HepG2 (cell line): ENCODE data around the gene CCSER1. TPM values are rescaled to one million over a fixed set of nuclear protein-coding genes. Genes with fewer than 3 reads are reported as not detected.

Experiments
- ATAC-seq: fragments of 200-7000 bp; cut with Tn5 transposase; 3 replicates; pipeline ENCODE4 v1.9.1; 2020; ENCODE audit warnings: mild to moderate bottlenecking, moderate library complexity
- BruUV-seq: library from RNA; stranded (reverse); fragments of 400-500 nt; replicated peaks from 2 replicates; lab custom pipeline; 2021; lab: Mats Ljungman, UMichigan
- CTCF ChIA-PET: fragments of 300-600 bp; formaldehyde crosslinking; extraction: SDS; loops from one replicate; lab custom pipeline; 2021; ENCODE audit warnings: low total read pairs, inconsistent platforms, low intra/inter-chr PET ratio; lab: Yijun Ruan, JAX
- POLR2A ChIA-PET: fragments of 350-600 bp; sonication (Branson Sonifier 250); formaldehyde crosslinking; loops from one replicate; lab custom pipeline; 2020; ENCODE audit warnings: antibody characterized with exemption, inconsistent platforms; lab: Yijun Ruan, JAX
- DNase-seq: peaks from one replicate; pipeline ENCODE4 v3.0.0-alpha.2; 2015; ENCODE audit warnings: low spot score
- FAIRE-seq: peaks from 3 replicates; lab custom pipeline; 2011; peaks lifted over from hg19 to GRCh38; lab: Jason Lieb, UNC
- H2AFZ ChIP-seq: one replicate; pipeline ENCODE4 v1.6.1; 2011; ENCODE audit warnings: low read length, inconsistent platforms
- H3K27ac ChIP-seq: fragments of 300-600 bp; 3 replicates; pipeline ENCODE4 v1.8.0; 2011; ENCODE audit warnings: mixed run types, mild to moderate bottlenecking, mixed read lengths, low read length, inconsistent platforms; ENCODE audit not compliant: insufficient read depth; ENCODE audit errors: extremely low read length
- H3K27me3 ChIP-seq, 2 experiments: fragments of 200-600 bp in 1 of 2; 2 replicates in 1 of 2; 3 replicates in 1 of 2; pipeline versions ENCODE4 v1.6.0 to v1.8.0; 2011; ENCODE audit warnings: low read length in 2 of 2, mild to moderate bottlenecking in 2 of 2, moderate library complexity in 2 of 2, inconsistent platforms in 1 of 2; ENCODE audit not compliant: insufficient read depth in 2 of 2, control insufficient read depth in 1 of 2
- H3K36me3 ChIP-seq, 2 experiments: fragments of 200-600 bp in 1 of 2; replicated peaks in 1 of 2; 2 replicates in 1 of 2; 3 replicates in 1 of 2; pipeline versions ENCODE4 v1.5.1 to v1.8.0; 2011; ENCODE audit warnings: low read length in 2 of 2, inconsistent platforms in 1 of 2; ENCODE audit not compliant: insufficient read depth in 2 of 2, control insufficient read depth in 1 of 2
- H3K4me1 ChIP-seq: 2 replicates; pipeline ENCODE4 v1.5.1; 2012; ENCODE audit warnings: low read length, inconsistent platforms; ENCODE audit not compliant: insufficient read depth
- H3K4me2 ChIP-seq: 2 replicates; pipeline ENCODE4 v1.6.0; 2011; ENCODE audit warnings: low read depth, low read length, inconsistent platforms
- H3K4me3 ChIP-seq, 3 experiments: fragments of 200-600 bp in 1 of 3; sonication (generic), shearing (Covaris generic) in 1 of 3; replicated peaks in 1 of 3; 2 replicates each; pipeline ENCODE4 v1.5.1; 2011 to 2016; ENCODE audit warnings: low read length in 3 of 3, inconsistent platforms in 2 of 3, low read depth in 2 of 3, mild to moderate bottlenecking in 2 of 3, control low read depth in 1 of 3, mixed read lengths in 1 of 3; ENCODE audit not compliant: insufficient read depth in 1 of 3
- H3K79me2 ChIP-seq: one replicate; pipeline ENCODE4 v1.6.1; 2011; ENCODE audit warnings: low read length, inconsistent platforms; ENCODE audit not compliant: insufficient read depth
- H3K9ac ChIP-seq: 2 replicates; pipeline ENCODE4 v1.6.0; 2011; ENCODE audit warnings: mild to moderate bottlenecking, low read depth, low read length, inconsistent platforms; ENCODE audit not compliant: insufficient read depth
- H3K9me3 ChIP-seq: 2 replicates; pipeline ENCODE4 v1.5.1; 2012; ENCODE audit warnings: mild to moderate bottlenecking, low read length
- H4K20me1 ChIP-seq: 2 replicates; pipeline ENCODE4 v1.6.0; 2011; ENCODE audit warnings: inconsistent platforms, mild to moderate bottlenecking, low read length, moderate library complexity; ENCODE audit not compliant: insufficient read depth
- CEBPG ChIP-seq: IDR thresholded peaks from 2 replicates; pipeline ENCODE4 v1.6.1; 2016
- DNMT1 ChIP-seq: sonication (generic); formaldehyde crosslinking; IDR thresholded peaks from 2 replicates; pipeline ENCODE4 v1.5.1; 2020; ENCODE audit warnings: mild to moderate bottlenecking, missing genetic modification reagents
- HCFC1 ChIP-seq: fragments of 150-350 bp; IDR thresholded peaks from 2 replicates; pipeline ENCODE4 v1.6.1; 2014; ENCODE audit warnings: low read depth, low read length
- HMG20B ChIP-seq: conservative IDR thresholded peaks from 2 replicates; pipeline ENCODE4 v1.6.1; 2016; ENCODE audit warnings: missing genetic modification reagents, missing compliant biosample characterization
- PITX1 ChIP-seq: sonication (generic); formaldehyde crosslinking; IDR thresholded peaks from 2 replicates; pipeline ENCODE4 v1.5.1; 2020; ENCODE audit warnings: mild to moderate bottlenecking, missing genetic modification reagents
- ZFYVE20 ChIP-seq: sonication (generic); formaldehyde crosslinking; IDR thresholded peaks from 2 replicates; pipeline ENCODE4 v1.8.0; 2023; ENCODE audit warnings: low read depth, mild to moderate bottlenecking, moderate library complexity, missing genetic modification reagents, borderline replicate concordance
- ZKSCAN5 ChIP-seq: sonication (generic); formaldehyde crosslinking; IDR thresholded peaks from 2 replicates; pipeline ENCODE4 v1.5.1; 2020; ENCODE audit warnings: mild to moderate bottlenecking, missing genetic modification reagents
- ZNF225 ChIP-seq: sonication (generic); formaldehyde crosslinking; IDR thresholded peaks from 2 replicates; pipeline ENCODE4 v1.4.0; 2020; ENCODE audit warnings: mild to moderate bottlenecking, missing genetic modification reagents
- ZNF282 ChIP-seq: fragments of 450-650 bp; IDR thresholded peaks from 2 replicates; pipeline ENCODE4 v1.6.1; 2018; ENCODE audit not compliant: partially characterized antibody
- ZNF550 ChIP-seq: sonication (generic); formaldehyde crosslinking; IDR thresholded peaks from 2 replicates; pipeline ENCODE4 v1.4.0; 2020; ENCODE audit warnings: mild to moderate bottlenecking, missing genetic modification reagents, borderline replicate concordance
- WGBS: methylation state at CpG from one replicate; pipeline ENCODE4 v1.1.6; 2017; ENCODE audit warnings: low lambda C conversion rate; 5-methylcytosine and 5-hydroxymethylcytosine counted together
- in situ Hi-C: cut with HindIII; loops from 2 replicates; pipeline ENCODE4 v1.10.0; 2017; ENCODE audit warnings: low pct_unique_long_range_greater_than_20kb; ENCODE audit not compliant: extremely low pct_ligation_motif_present
- intact Hi-C: fragments of 100-400 bp; cut with micrococcal nuclease; formaldehyde crosslinking; loops from one replicate; pipeline ENCODE4 v1.10.0; 2022; ENCODE audit not compliant: unreplicated experiment
- polyA plus RNA-seq, 8 experiments: library from polyadenylated mRNA; depleted of rRNA in 3 of 8; stranded (reverse) in 7 of 8; unstranded in 1 of 8; fragments of >200 nt; fragmentation: Illumina TruSeq in 4 of 8; extraction: Trizol in 4 of 8; gene quantifications; 2 replicates each; pipeline versions ENCODE4 v1.2.1 to v1.2.3, GENCODE V29; 2011 to 2016; ENCODE audit warnings: low read depth in 4 of 8, missing spikeins in 1 of 8, mixed read lengths in 1 of 8; ENCODE audit not compliant: insufficient read depth in 1 of 8
- total RNA-seq, 5 experiments: library from RNA; depleted of rRNA; stranded (reverse); fragments of >200 nt; fragmentation: Illumina TruSeq; extraction: Trizol; gene quantifications; 2 replicates each; pipeline ENCODE4 v1.2.3, GENCODE V29; 2016; ENCODE audit warnings: low read depth in 1 of 5
- TF ChIP-seq, protein P1 (sequence below): sonication (generic); formaldehyde crosslinking; IDR thresholded peaks from 2 replicates; pipeline ENCODE4 v1.8.1; 2023; ENCODE audit warnings: mild to moderate bottlenecking, inconsistent platforms, moderate library complexity, missing genetic modification reagents, borderline replicate concordance
- TF ChIP-seq, protein P2 (sequence below): sonication (generic); formaldehyde crosslinking; IDR thresholded peaks from 2 replicates; pipeline ENCODE4 v1.9.0; 2021; ENCODE audit warnings: missing genetic modification reagents, borderline replicate concordance

Gene CCSER1
- total and polyA plus RNA-seq, 2 of the 13 experiments (the other 11 are each of a cell fraction or from before 2014, with no cell fraction given), result not detected

DNA sequence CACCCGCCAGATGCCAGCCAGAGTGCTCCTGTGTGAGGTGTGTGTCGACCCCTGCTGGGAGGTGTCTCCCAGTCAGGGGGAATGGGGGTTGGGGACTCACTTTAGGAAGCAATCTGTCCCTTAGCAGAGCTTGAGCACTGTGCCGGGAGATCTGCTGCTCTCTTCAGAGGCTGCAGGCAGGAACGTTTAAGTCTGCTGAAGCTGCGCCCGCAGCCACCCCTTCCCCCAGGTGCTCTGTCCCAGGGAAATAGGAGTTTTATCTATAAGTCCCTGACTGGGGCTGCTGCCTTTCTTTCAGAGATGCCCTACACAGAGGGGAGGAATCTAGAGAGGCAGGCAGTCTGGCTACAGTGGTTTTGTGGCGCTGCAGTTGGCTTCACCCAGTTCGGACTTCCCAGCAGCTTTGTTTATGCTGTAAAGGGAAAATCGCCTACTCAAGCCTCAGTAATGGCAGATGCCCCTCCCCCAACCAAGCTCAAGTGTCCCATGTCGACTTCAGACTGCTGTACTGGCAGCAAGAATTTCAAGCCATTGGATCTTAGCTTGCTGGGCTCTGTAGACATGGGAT is 80.8 kb downstream of the CCSER1 start:
- no peaks in the 10 kb centered on the region for H3K79me2 ChIP-seq
- H3K9ac ChIP-seq, result no peak overlapping the region
- H3K4me1 ChIP-seq, result no peaks in the 10 kb centered on the region
- H3K27me3 ChIP-seq, result no peaks in the 10 kb centered on the region
- intact Hi-C loops, result no loop called here
- H3K36me3 ChIP-seq, result no peaks in the 10 kb centered on the region
- H2AFZ ChIP-seq, result no peak overlapping the region
- POLR2A ChIA-PET, result no interaction called here
- FAIRE-seq (no peak), ATAC-seq (no peak), DNase-seq (no peak)
- BruUV-seq, result no TSS peak
- WGBS, result 0% methylated on average over 1 of the region's 10 CpGs
- H3K27ac ChIP-seq, result no peak overlapping the region
- CTCF ChIA-PET, result no interaction called here
- H4K20me1 ChIP-seq, result no peaks in the 10 kb centered on the region
- H3K4me2 ChIP-seq, result no peak overlapping the region
- H3K4me3 ChIP-seq, result no peak overlapping the region
- TF ChIP-seq HMG20B (CRISPR knock-in tag), result no peak
- no peak for TF ChIP-seq ZKSCAN5
- TF ChIP-seq CEBPG, result no peak
- TF ChIP-seq ZFYVE20, result no peak
- no peak for TF ChIP-seq HCFC1
- no peak for TF ChIP-seq ZNF282
- no peak for TF ChIP-seq ZNF225 (CRISPR knock-in tag)
- TF ChIP-seq, protein P1, sequence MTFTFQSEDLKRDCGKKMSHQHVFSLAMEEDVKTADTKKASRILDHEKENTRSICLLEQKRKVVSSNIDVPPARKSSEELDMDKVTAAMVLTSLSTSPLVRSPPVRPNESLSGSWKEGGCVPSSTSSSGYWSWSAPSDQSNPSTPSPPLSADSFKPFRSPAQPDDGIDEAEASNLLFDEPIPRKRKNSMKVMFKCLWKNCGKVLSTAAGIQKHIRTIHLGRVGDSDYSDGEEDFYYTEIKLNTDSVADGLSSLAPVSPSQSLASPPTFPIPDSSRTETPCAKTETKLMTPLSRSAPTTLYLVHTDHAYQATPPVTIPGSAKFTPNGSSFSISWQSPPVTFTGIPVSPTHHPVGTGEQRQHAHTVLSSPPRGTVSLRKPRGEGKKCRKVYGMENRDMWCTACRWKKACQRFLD (CRISPR knock-in tag), result no peak
- TF ChIP-seq DNMT1, result no peak
- no peak for TF ChIP-seq ZNF550 (CRISPR knock-in tag)
- TF ChIP-seq PITX1 (CRISPR knock-in tag), result no peak
- TF ChIP-seq, protein P2, sequence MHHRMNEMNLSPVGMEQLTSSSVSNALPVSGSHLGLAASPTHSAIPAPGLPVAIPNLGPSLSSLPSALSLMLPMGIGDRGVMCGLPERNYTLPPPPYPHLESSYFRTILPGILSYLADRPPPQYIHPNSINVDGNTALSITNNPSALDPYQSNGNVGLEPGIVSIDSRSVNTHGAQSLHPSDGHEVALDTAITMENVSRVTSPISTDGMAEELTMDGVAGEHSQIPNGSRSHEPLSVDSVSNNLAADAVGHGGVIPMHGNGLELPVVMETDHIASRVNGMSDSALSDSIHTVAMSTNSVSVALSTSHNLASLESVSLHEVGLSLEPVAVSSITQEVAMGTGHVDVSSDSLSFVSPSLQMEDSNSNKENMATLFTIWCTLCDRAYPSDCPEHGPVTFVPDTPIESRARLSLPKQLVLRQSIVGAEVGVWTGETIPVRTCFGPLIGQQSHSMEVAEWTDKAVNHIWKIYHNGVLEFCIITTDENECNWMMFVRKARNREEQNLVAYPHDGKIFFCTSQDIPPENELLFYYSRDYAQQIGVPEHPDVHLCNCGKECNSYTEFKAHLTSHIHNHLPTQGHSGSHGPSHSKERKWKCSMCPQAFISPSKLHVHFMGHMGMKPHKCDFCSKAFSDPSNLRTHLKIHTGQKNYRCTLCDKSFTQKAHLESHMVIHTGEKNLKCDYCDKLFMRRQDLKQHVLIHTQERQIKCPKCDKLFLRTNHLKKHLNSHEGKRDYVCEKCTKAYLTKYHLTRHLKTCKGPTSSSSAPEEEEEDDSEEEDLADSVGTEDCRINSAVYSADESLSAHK (CRISPR knock-in tag), result no peak
- in situ Hi-C loops, result no loop called here
- no peaks in the 10 kb centered on the region for H3K9me3 ChIP-seq
